Esophagus muscularis mucosa (tissue), 3 donors: ENCODE data around the gene ZNF280B.

ENCODE experiments used
- CTCF ChIP-seq, 3 experiments: fragments of 200-600 bp in 2 of 3; fragments of 450-650 bp in 1 of 3; sonication (generic) in 2 of 3; IDR thresholded peaks; one replicate each; pipeline ENCODE4 v1.5.1; 2017 to 2019; ENCODE audit warnings: antibody characterized with exemption in 3 of 3, mild to moderate bottlenecking in 2 of 3, moderate library complexity in 1 of 3
- POLR2A ChIP-seq: fragments of 450-650 bp; IDR thresholded peaks from one replicate; pipeline ENCODE4 v1.6.1; 2017; ENCODE audit warnings: antibody characterized with exemption, moderate library complexity, mild to moderate bottlenecking, low read depth
- POLR2AphosphoS5 ChIP-seq, 2 donors: sonication (generic); formaldehyde crosslinking; IDR thresholded peaks; one replicate each; pipeline ENCODE4 v1.6.1; 2017; ENCODE audit warnings: antibody characterized with exemption in 2 of 2

- TF ChIP-seq POLR2AphosphoS5 (IDR thresholded peaks at IDR 0.05), result no peak
- TF ChIP-seq CTCF (IDR thresholded peaks at IDR 0.05), result no peak
- TF ChIP-seq POLR2A, result no peak
Observed at GRCh38 chr22:22506736-22507135, 1.8 kb downstream of the ZNF280B start.
